WTC11 (cell line): ENCODE data around the gene C1QL4. TPM values are rescaled to one million over a fixed set of nuclear protein-coding genes. Genes with fewer than 3 reads are reported as not detected.

Source experiments
- ATAC-seq: fragments of 200-7000 bp; cut with Tn5 transposase; 2 replicates; pipeline ENCODE4 v1.10.0; 2021; ENCODE audit warnings: mild to moderate bottlenecking, moderate library complexity
- CTCF ChIA-PET: fragments of 300-600 bp; sonication (Branson Sonifier 250); formaldehyde crosslinking; loops from one replicate; lab custom pipeline; 2021; ENCODE audit warnings: antibody characterized with exemption; lab: Charles Lee
- POLR2A ChIA-PET: fragments of 350-600 bp; sonication (Branson Sonifier 250); formaldehyde crosslinking; loops from one replicate; lab custom pipeline; 2021; ENCODE audit warnings: antibody characterized with exemption; lab: Charles Lee
- DNase-seq: peaks from one replicate; pipeline ENCODE4 v3.0.0; 2021; ENCODE audit warnings: low spot score
- H3K27ac Mint-ChIP-seq: 2 replicates; pipeline ENCODE4 v1.8.0; 2021; ENCODE audit warnings: mixed read lengths
- H3K27me3 Mint-ChIP-seq: 2 replicates; pipeline ENCODE4 v1.8.0; 2021; ENCODE audit warnings: low read depth, mild to moderate bottlenecking, moderate library complexity, mixed read lengths
- H3K36me3 Mint-ChIP-seq: 2 replicates; pipeline ENCODE4 v1.8.0; 2021; ENCODE audit warnings: mixed read lengths
- H3K4me1 Mint-ChIP-seq: 2 replicates; pipeline ENCODE4 v1.8.0; 2022; ENCODE audit warnings: mixed read lengths
- H3K4me3 Mint-ChIP-seq: 2 replicates; pipeline ENCODE4 v1.8.0; 2021; ENCODE audit warnings: mild to moderate bottlenecking, moderate library complexity, mixed read lengths
- H3K9me3 Mint-ChIP-seq: 2 replicates; pipeline ENCODE4 v1.8.0; 2021; ENCODE audit warnings: mixed read lengths
- CTCF ChIP-seq: fragments of 200-600 bp; IDR thresholded peaks from 2 replicates; pipeline ENCODE4 v1.8.0; 2022; ENCODE audit warnings: antibody characterized with exemption
- FOXK1 ChIP-seq: sonication (generic); formaldehyde crosslinking; IDR thresholded peaks from 2 replicates; pipeline ENCODE4 v1.8.0; 2022; ENCODE audit warnings: mild to moderate bottlenecking, moderate library complexity, missing genetic modification reagents
- FOXP1 ChIP-seq: sonication (generic); formaldehyde crosslinking; IDR thresholded peaks from 2 replicates; pipeline ENCODE4 v1.8.0; 2022; ENCODE audit warnings: missing genetic modification reagents, mild to moderate bottlenecking, moderate library complexity, borderline replicate concordance
- FOXP4 ChIP-seq: sonication (generic); formaldehyde crosslinking; IDR thresholded peaks from 2 replicates; pipeline ENCODE4 v1.8.0; 2022; ENCODE audit warnings: mild to moderate bottlenecking, missing genetic modification reagents
- GABPB1 ChIP-seq: sonication (generic); formaldehyde crosslinking; IDR thresholded peaks from 2 replicates; pipeline ENCODE4 v1.8.1; 2023; ENCODE audit warnings: mild to moderate bottlenecking, missing genetic modification reagents
- HMGXB4 ChIP-seq: sonication (generic); formaldehyde crosslinking; IDR thresholded peaks from 2 replicates; pipeline ENCODE4 v1.8.1; 2023; ENCODE audit warnings: mild to moderate bottlenecking, moderate library complexity, missing genetic modification reagents
- NFE2L1 ChIP-seq: sonication (generic); formaldehyde crosslinking; IDR thresholded peaks from 2 replicates; pipeline ENCODE4 v1.8.1; 2023; ENCODE audit warnings: missing genetic modification reagents
- NR1H2 ChIP-seq: sonication (generic); formaldehyde crosslinking; IDR thresholded peaks from 2 replicates; pipeline ENCODE4 v1.9.0; 2021; ENCODE audit warnings: mild to moderate bottlenecking, moderate library complexity, missing genetic modification reagents
- NR3C1 ChIP-seq: sonication (generic); formaldehyde crosslinking; conservative IDR thresholded peaks from 2 replicates; pipeline ENCODE4 v1.8.1; 2023; ENCODE audit warnings: low read depth, mild to moderate bottlenecking, missing genetic modification reagents
- RELA ChIP-seq: sonication (generic); formaldehyde crosslinking; IDR thresholded peaks from 2 replicates; pipeline ENCODE4 v1.8.1; 2022; ENCODE audit warnings: missing genetic modification reagents, mild to moderate bottlenecking, borderline replicate concordance
- SMAD3 ChIP-seq: sonication (generic); formaldehyde crosslinking; IDR thresholded peaks from 2 replicates; pipeline ENCODE4 v1.8.0; 2022; ENCODE audit warnings: missing genetic modification reagents, mild to moderate bottlenecking, borderline replicate concordance
- SMAD4 ChIP-seq: sonication (generic); formaldehyde crosslinking; IDR thresholded peaks from 2 replicates; pipeline ENCODE4 v1.8.0; 2022; ENCODE audit warnings: mild to moderate bottlenecking, missing genetic modification reagents
- TP53 ChIP-seq: sonication (generic); formaldehyde crosslinking; IDR thresholded peaks from 2 replicates; pipeline ENCODE4 v1.8.1; 2023; ENCODE audit warnings: mild to moderate bottlenecking, missing genetic modification reagents
- ZNF121 ChIP-seq: sonication (generic); formaldehyde crosslinking; IDR thresholded peaks from 2 replicates; pipeline ENCODE4 v1.8.0; 2023; ENCODE audit warnings: missing genetic modification reagents
- total RNA-seq: library from RNA; stranded (reverse); gene quantifications from 3 replicates; pipeline ENCODE4 v1.2.3, GENCODE V29; 2021
- TF ChIP-seq, protein P1 (sequence below): sonication (generic); formaldehyde crosslinking; IDR thresholded peaks from 2 replicates; pipeline ENCODE4 v1.8.0; 2023; ENCODE audit warnings: missing genetic modification reagents, mild to moderate bottlenecking, borderline replicate concordance
- TF ChIP-seq, protein P2 (sequence below): sonication (generic); formaldehyde crosslinking; IDR thresholded peaks from 2 replicates; pipeline ENCODE4 v1.8.0; 2022; ENCODE audit warnings: missing genetic modification reagents
- TF ChIP-seq, protein P3 (sequence below): sonication (generic); formaldehyde crosslinking; IDR thresholded peaks from 2 replicates; pipeline ENCODE4 v1.8.0; 2022; ENCODE audit warnings: mild to moderate bottlenecking, missing genetic modification reagents

Gene C1QL4
- total RNA-seq, 1 experiment from 2014 or later: 1.2 TPM

- Mint-ChIP-seq H3K36me3 (no peaks in the 10 kb centered on the region), H3K4me1 (peaks cover 30% of the 10 kb centered on the region), H3K4me3 (peak overlapping the region; percentile 67), H3K27ac (no peak overlapping the region), H3K9me3 (no peaks in the 10 kb centered on the region), H3K27me3 (peaks cover 91% of the 10 kb centered on the region)
- POLR2A ChIA-PET: interaction anchor here (1.2 to 1.5 kb wide), 4 partner anchors 22 to 51 kb away, joined by 3 to 4 read pairs (median 3); partner anchors contain the start of gene TROAP
- CTCF ChIA-PET: interaction anchor here (0.6 to 11.7 kb wide), 35 partner anchors 8 to 571 kb away, joined by 3 to 264 read pairs (median 6); partner anchors contain the start of genes C1QL4, DNAJC22, KCNH3 and SPATS2
- TF ChIP-seq SMAD4 (CRISPR knock-in tag): no peak
- TF ChIP-seq SMAD3 (CRISPR knock-in tag): no peak
- peak; percentile 88 for TF ChIP-seq CTCF
- no peak for TF ChIP-seq FOXK1 (CRISPR knock-in tag)
- TF ChIP-seq GABPB1 (CRISPR knock-in tag): 0 out of 2 replicates have a peak, but pooled peaks have one; percentile 18
- TF ChIP-seq RELA (CRISPR knock-in tag): no peak
- TF ChIP-seq NR1H2: no peak
- no peak for TF ChIP-seq NR3C1 (CRISPR knock-in tag)
- TF ChIP-seq ZNF121 (CRISPR knock-in tag): peak; percentile 54; the same call in 1 of the 2 replicates
- DNase-seq (peak; percentile 84), ATAC-seq (peak; percentile 58)
These were observed 40.8 kb downstream of the C1QL4 start for GRCh38 chr12:49296034-49296835.

DNA sequence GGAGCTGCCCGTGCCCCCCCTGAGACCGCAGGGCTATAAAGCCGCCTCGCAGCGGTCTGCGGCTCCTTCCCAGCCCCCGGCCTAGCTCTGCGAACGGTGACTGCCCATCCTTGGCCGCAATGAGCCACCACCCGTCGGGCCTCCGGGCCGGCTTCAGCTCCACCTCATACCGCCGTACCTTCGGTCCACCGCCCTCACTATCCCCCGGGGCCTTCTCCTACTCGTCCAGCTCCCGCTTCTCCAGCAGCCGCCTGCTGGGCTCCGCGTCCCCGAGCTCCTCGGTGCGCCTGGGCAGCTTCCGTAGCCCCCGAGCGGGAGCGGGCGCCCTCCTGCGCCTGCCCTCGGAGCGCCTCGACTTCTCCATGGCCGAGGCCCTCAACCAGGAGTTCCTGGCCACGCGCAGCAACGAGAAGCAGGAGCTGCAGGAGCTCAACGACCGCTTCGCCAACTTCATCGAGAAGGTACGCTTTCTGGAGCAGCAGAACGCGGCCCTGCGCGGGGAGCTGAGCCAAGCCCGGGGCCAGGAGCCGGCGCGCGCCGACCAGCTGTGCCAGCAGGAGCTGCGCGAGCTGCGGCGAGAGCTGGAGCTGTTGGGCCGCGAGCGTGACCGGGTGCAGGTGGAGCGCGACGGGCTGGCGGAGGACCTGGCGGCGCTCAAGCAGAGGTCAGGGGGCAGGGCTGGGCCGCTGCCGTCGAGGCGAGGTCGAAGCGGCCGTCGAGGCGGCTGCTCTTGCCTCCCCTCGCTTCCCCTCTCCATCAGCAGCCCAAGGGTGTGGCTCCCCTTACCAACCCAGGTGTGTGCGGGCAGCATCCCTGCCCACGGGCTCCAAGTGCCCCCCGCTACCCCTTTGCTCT lies 41.7 kb downstream of the C1QL4 start, which contains the start of gene PRPH:
PRPH (plus strand) TSS at position 66 of the 855 bp plus-strand sequence; CDS start at position 120, 54 bp downstream.
- no peak within 1 kb of the TSS for H3K27ac Mint-ChIP-seq
- H3K27me3 Mint-ChIP-seq: peaks cover 93% of the 10 kb centered on the region
- DNase-seq (peak; percentile 49), ATAC-seq (peak; percentile 2; the same call in 1 of the 2 replicates)
- no peaks in the 10 kb centered on the region for H3K36me3 Mint-ChIP-seq
- ChIA-PET POLR2A (interaction anchor here (0.5 to 1.2 kb wide), 4 partner anchors 28 to 47 kb away, joined by 3 read pairs; partner anchors contain the start of gene TROAP), CTCF (interaction anchor here (0.6 to 11.7 kb wide), 37 partner anchors 9 to 572 kb away, joined by 3 to 264 read pairs (median 5); partner anchors contain the start of genes C1QL4, DNAJC22, PRPF40B and SPATS2)
- no peaks in the 10 kb centered on the region for H3K9me3 Mint-ChIP-seq
- peak within 1 kb of the TSS; percentile 67 for H3K4me3 Mint-ChIP-seq
- peaks cover 30% of the 10 kb centered on the region for H3K4me1 Mint-ChIP-seq
- TF ChIP-seq HMGXB4 (CRISPR knock-in tag) (peak; percentile 61; the same call in 1 of the 2 replicates), FOXP1 (peak; percentile 72; the same call in 1 of the 2 replicates), TP53 (no peak), NFE2L1 (CRISPR knock-in tag) (0 out of 2 replicates have a peak, but pooled peaks have one; percentile 15), FOXP4 (CRISPR knock-in tag) (peak; percentile 43; the same call in 1 of the 2 replicates)
- TF ChIP-seq, protein P1, sequence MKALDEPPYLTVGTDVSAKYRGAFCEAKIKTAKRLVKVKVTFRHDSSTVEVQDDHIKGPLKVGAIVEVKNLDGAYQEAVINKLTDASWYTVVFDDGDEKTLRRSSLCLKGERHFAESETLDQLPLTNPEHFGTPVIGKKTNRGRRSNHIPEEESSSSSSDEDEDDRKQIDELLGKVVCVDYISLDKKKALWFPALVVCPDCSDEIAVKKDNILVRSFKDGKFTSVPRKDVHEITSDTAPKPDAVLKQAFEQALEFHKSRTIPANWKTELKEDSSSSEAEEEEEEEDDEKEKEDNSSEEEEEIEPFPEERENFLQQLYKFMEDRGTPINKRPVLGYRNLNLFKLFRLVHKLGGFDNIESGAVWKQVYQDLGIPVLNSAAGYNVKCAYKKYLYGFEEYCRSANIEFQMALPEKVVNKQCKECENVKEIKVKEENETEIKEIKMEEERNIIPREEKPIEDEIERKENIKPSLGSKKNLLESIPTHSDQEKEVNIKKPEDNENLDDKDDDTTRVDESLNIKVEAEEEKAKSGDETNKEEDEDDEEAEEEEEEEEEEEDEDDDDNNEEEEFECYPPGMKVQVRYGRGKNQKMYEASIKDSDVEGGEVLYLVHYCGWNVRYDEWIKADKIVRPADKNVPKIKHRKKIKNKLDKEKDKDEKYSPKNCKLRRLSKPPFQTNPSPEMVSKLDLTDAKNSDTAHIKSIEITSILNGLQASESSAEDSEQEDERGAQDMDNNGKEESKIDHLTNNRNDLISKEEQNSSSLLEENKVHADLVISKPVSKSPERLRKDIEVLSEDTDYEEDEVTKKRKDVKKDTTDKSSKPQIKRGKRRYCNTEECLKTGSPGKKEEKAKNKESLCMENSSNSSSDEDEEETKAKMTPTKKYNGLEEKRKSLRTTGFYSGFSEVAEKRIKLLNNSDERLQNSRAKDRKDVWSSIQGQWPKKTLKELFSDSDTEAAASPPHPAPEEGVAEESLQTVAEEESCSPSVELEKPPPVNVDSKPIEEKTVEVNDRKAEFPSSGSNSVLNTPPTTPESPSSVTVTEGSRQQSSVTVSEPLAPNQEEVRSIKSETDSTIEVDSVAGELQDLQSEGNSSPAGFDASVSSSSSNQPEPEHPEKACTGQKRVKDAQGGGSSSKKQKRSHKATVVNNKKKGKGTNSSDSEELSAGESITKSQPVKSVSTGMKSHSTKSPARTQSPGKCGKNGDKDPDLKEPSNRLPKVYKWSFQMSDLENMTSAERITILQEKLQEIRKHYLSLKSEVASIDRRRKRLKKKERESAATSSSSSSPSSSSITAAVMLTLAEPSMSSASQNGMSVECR (CRISPR knock-in tag): peak; percentile 61
- TF ChIP-seq, protein P2, sequence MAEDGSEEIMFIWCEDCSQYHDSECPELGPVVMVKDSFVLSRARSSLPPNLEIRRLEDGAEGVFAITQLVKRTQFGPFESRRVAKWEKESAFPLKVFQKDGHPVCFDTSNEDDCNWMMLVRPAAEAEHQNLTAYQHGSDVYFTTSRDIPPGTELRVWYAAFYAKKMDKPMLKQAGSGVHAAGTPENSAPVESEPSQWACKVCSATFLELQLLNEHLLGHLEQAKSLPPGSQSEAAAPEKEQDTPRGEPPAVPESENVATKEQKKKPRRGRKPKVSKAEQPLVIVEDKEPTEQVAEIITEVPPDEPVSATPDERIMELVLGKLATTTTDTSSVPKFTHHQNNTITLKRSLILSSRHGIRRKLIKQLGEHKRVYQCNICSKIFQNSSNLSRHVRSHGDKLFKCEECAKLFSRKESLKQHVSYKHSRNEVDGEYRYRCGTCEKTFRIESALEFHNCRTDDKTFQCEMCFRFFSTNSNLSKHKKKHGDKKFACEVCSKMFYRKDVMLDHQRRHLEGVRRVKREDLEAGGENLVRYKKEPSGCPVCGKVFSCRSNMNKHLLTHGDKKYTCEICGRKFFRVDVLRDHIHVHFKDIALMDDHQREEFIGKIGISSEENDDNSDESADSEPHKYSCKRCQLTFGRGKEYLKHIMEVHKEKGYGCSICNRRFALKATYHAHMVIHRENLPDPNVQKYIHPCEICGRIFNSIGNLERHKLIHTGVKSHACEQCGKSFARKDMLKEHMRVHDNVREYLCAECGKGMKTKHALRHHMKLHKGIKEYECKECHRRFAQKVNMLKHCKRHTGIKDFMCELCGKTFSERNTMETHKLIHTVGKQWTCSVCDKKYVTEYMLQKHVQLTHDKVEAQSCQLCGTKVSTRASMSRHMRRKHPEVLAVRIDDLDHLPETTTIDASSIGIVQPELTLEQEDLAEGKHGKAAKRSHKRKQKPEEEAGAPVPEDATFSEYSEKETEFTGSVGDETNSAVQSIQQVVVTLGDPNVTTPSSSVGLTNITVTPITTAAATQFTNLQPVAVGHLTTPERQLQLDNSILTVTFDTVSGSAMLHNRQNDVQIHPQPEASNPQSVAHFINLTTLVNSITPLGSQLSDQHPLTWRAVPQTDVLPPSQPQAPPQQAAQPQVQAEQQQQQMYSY (CRISPR knock-in tag): no peak
- TF ChIP-seq, protein P3, sequence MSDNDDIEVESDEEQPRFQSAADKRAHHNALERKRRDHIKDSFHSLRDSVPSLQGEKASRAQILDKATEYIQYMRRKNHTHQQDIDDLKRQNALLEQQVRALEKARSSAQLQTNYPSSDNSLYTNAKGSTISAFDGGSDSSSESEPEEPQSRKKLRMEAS (CRISPR knock-in tag): peak; percentile 85; the same call in 1 of the 2 replicates
